GM21423 (cell line): ENCODE data around the gene TSSC4.

Experiments used
- ATAC-seq: cut with Tn5 transposase; IDR thresholded peaks from one replicate; pipeline ENCODE4 v1.9.1; 2021; ENCODE audit warnings: mild to moderate bottlenecking, moderate library complexity; ENCODE audit not compliant: unreplicated experiment

The TSSC4 gene

GRCh38 chr11:2398664-2399355 is 1.7 kb upstream of the TSSC4 start:
- ATAC-seq, result no peak

GRCh38 chr11:2399488-2400068 is 972 bp upstream of the TSSC4 start:
- ATAC-seq, result no peak

GRCh38 chr11:2400762-2401435 is 349 bp downstream of the TSSC4 start:
- no peak for ATAC-seq

- ATAC-seq, result no peak
Measured at GRCh38 chr11:2401436-2401984, 960 bp downstream of the TSSC4 start.

- no peak for ATAC-seq
Measured at GRCh38 chr11:2402106-2402505, 1.6 kb downstream of the TSSC4 start.

- no peak for ATAC-seq
Measured at GRCh38 chr11:2402890-2403645, 2.5 kb downstream of the TSSC4 start.

- no peak for ATAC-seq
Measured at GRCh38 chr11:2404735-2405196, 4.2 kb downstream of the TSSC4 start.

- ATAC-seq, result no peak
Measured at GRCh38 chr11:2406451-2406850, 5.9 kb downstream of the TSSC4 start.

- no peak for ATAC-seq
Measured at GRCh38 chr11:2406878-2407410, 6.4 kb downstream of the TSSC4 start.

GRCh38 chr11:2408671-2409070 is 8.1 kb downstream of the TSSC4 start:
- ATAC-seq, result no peak

- ATAC-seq, result no peak
Measured at GRCh38 chr11:2409126-2409525, 8.6 kb downstream of the TSSC4 start.

- no peak for ATAC-seq
Measured at GRCh38 chr11:2409611-2410468, 9.3 kb downstream of the TSSC4 start.

- no peak for ATAC-seq
Measured at GRCh38 chr11:2410616-2411015, 10.1 kb downstream of the TSSC4 start.

- no peak for ATAC-seq
Measured at GRCh38 chr11:2411446-2412305, 11.1 kb downstream of the TSSC4 start.

GRCh38 chr11:2412323-2412722 is 11.8 kb downstream of the TSSC4 start:
- no peak for ATAC-seq

GRCh38 chr11:2413742-2414579 is 13.4 kb downstream of the TSSC4 start:
- no peak for ATAC-seq

GRCh38 chr11:2414616-2415015 is 14.1 kb downstream of the TSSC4 start:
- no peak for ATAC-seq

GRCh38 chr11:2415171-2415570 is 14.6 kb downstream of the TSSC4 start:
- no peak for ATAC-seq
